ENCODE data around the gene FUBP1. TPM values are rescaled to one million over a fixed set of nuclear protein-coding genes. Genes with fewer than 3 reads are reported as not detected.
"Not testable (repeated sequence)": the region's sequence is repeated elsewhere in the genome, so short reads cannot be mapped to it uniquely, and the experiment has no call there.

The FUBP1 gene
- total RNA-seq, 2 donors from 2014 or later: 181 to 204 TPM

GRCh38 chr1:77948841-77949424 lies 29.9 kb downstream of the FUBP1 start:
- Mint-ChIP-seq H3K27me3 (no peaks in the 10 kb centered on the region), H3K9me3 (no peaks in the 10 kb centered on the region), H3K4me1 (ENCODE audit: low read depth in 2 of 2) (peaks cover 14 to 24% of the 10 kb centered on the region in 2 donors), H3K27ac (peak overlapping the region in 1 of 2 donors; percentile 24), H3K36me3 (peaks cover 27% of the 10 kb centered on the region), H3K4me3 (no peak overlapping the region)
- DNase-seq (ENCODE audit: low spot score) (no peak), ATAC-seq (no peak)

DNA sequence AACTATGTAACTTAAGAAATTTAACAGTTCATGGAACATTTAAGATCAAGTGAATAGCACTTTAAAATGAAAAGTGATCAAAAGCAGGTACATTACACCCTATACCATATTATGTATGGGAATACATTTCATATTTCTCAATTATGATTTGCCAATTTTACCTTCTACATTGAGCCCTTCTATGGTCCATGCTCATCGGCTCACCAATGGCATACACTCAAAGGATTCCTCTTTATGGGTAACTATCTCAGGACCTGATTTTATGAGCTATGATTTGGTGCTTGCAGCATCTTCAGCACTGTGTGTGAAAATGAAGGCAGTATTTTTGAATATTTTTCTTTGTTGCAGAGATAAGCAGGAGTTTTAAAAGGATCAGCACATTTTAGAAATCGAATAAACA lies 33.5 kb downstream of the FUBP1 start:
- Mint-ChIP-seq H3K4me3 (no peak overlapping the region), H3K36me3 (peaks cover 39% of the 10 kb centered on the region), H3K9me3 (no peaks in the 10 kb centered on the region), H3K27ac (no peak overlapping the region), H3K27me3 (no peaks in the 10 kb centered on the region), H3K4me1 (ENCODE audit: low read depth in 2 of 2) (peaks cover 17 to 30% of the 10 kb centered on the region in 2 donors)
- no peak for ATAC-seq
- no peak for DNase-seq (ENCODE audit: low spot score)

- H3K4me1 Mint-ChIP-seq (ENCODE audit: low read depth in 2 of 2): peaks cover 9 to 17% of the 10 kb centered on the region in 2 donors
Measured at GRCh38 chr1:77942400-77943140, 36.3 kb downstream of the FUBP1 start.

DNA sequence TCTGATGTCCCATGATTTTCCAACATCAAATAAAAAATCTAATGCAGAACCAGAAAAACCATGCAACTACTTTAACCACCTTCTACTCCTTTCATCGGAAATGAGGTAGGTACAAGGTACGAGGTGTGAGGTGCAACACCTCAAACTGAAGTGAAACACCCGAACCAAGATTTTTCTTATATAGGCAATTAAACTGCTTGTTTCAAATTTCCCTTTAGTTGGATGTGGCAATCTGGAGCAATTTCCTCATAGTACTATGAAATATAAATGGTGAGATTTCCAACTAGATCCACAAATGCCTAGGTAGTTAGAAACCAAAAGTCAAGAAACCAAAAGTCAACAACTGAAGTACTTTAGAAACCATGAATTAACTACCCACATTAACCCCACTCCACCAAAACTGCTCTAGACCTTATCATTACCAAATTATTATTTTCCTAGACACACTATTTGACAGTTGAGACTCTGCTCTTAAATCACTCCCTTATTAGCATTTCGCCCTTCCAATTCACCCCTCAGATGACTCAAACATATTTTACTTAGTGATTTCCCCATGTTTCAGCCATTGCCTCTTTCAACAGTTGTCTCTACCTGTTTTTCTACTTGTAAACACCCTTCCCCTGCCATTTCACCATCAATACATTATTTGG lies 37.8 kb downstream of the FUBP1 start:
- no peak overlapping the region for H3K27ac Mint-ChIP-seq
- no peaks in the 10 kb centered on the region for H3K27me3 Mint-ChIP-seq
- no peaks in the 10 kb centered on the region for H3K9me3 Mint-ChIP-seq
- peaks cover 7 to 13% of the 10 kb centered on the region in 2 donors for H3K4me1 Mint-ChIP-seq (ENCODE audit: low read depth in 2 of 2)
- no peak for ATAC-seq
- peaks cover 28% of the 10 kb centered on the region for H3K36me3 Mint-ChIP-seq
- H3K4me3 Mint-ChIP-seq: no peak overlapping the region
- no peak for DNase-seq (ENCODE audit: low spot score)

More at GRCh38 chr1:77942400-77943140, 36.3 kb downstream of the FUBP1 start:
- ATAC-seq (no peak), DNase-seq (ENCODE audit: low spot score) (no peak)
- H3K9me3 Mint-ChIP-seq: no peaks in the 10 kb centered on the region
- H3K36me3 Mint-ChIP-seq: peaks cover 32% of the 10 kb centered on the region
- peak overlapping the region; percentile 1 to 59 for H3K27ac Mint-ChIP-seq
- H3K4me3 Mint-ChIP-seq: no peak overlapping the region
- H3K27me3 Mint-ChIP-seq: no peaks in the 10 kb centered on the region

DNA sequence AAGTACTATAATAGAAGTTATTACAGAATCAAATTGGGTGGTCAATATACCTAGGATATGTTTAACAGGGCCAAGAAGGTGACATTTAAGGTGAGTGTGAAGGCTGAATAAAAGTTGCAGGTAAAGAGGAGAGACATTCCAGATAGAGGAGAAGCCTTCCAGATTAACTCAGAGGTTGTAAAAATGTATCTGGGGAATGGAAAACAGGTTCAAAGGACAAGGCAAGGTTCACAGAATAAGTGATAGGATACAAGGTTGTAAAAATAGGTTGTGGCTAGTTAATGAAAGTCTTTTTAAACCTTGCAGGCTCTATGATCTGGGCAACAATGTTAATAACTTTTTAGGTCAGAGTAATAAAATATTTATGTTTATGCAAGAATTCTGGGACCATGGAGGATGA lies 40.2 kb downstream of the FUBP1 start:
- peaks cover 18% of the 10 kb centered on the region for H3K36me3 Mint-ChIP-seq
- ATAC-seq: no peak
- DNase-seq (ENCODE audit: low spot score): no peak
- H3K27ac Mint-ChIP-seq: no peak overlapping the region
- H3K4me3 Mint-ChIP-seq: no peak overlapping the region
- H3K4me1 Mint-ChIP-seq (ENCODE audit: low read depth in 2 of 2): peaks cover 7 to 13% of the 10 kb centered on the region in 2 donors
- H3K9me3 Mint-ChIP-seq: no peaks in the 10 kb centered on the region
- H3K27me3 Mint-ChIP-seq: no peaks in the 10 kb centered on the region

- peaks cover 2 to 6% of the 10 kb centered on the region in 2 donors for H3K27me3 Mint-ChIP-seq
- H3K4me3 Mint-ChIP-seq: no peak overlapping the region
- H3K9me3 Mint-ChIP-seq: no peaks in the 10 kb centered on the region
- DNase-seq (ENCODE audit: low spot score): no peak
- no peak overlapping the region for H3K27ac Mint-ChIP-seq
- H3K4me1 Mint-ChIP-seq (ENCODE audit: low read depth in 2 of 2): peaks cover 5% of the 10 kb centered on the region in 2 donors
- no peaks in the 10 kb centered on the region for H3K36me3 Mint-ChIP-seq
- no peak for ATAC-seq
Measured at GRCh38 chr1:77929806-77930205, 49.1 kb downstream of the FUBP1 start.

GRCh38 chr1:77927414-77927813 lies 51.5 kb downstream of the FUBP1 start:
- Mint-ChIP-seq H3K36me3 (no peaks in the 10 kb centered on the region), H3K4me3 (no peak overlapping the region), H3K27me3 (peaks cover 2 to 6% of the 10 kb centered on the region in 2 donors), H3K4me1 (ENCODE audit: low read depth in 2 of 2) (peaks cover 5% of the 10 kb centered on the region in 2 donors), H3K27ac (no peak overlapping the region), H3K9me3 (no peaks in the 10 kb centered on the region)
- ATAC-seq (no peak), DNase-seq (ENCODE audit: low spot score) (no peak)

GRCh38 chr1:77926561-77927357 lies 52.1 kb downstream of the FUBP1 start:
- DNase-seq (ENCODE audit: low spot score) (no peak), ATAC-seq (no peak)
- Mint-ChIP-seq H3K4me1 (ENCODE audit: low read depth in 2 of 2) (peaks cover 5% of the 10 kb centered on the region in 2 donors), H3K9me3 (no peaks in the 10 kb centered on the region), H3K36me3 (no peaks in the 10 kb centered on the region), H3K4me3 (peak overlapping the region; percentile 79), H3K27me3 (peaks cover 2 to 6% of the 10 kb centered on the region in 2 donors), H3K27ac (peak overlapping the region in 1 of 2 donors; percentile 1)

- Mint-ChIP-seq H3K36me3 (no peaks in the 10 kb centered on the region), H3K27ac (no peak overlapping the region), H3K27me3 (peaks cover 2 to 6% of the 10 kb centered on the region in 2 donors), H3K9me3 (no peaks in the 10 kb centered on the region), H3K4me3 (peak overlapping the region; percentile 79), H3K4me1 (ENCODE audit: low read depth in 2 of 2) (peaks cover 5% of the 10 kb centered on the region in 2 donors)
- ATAC-seq (no peak), DNase-seq (ENCODE audit: low spot score) (no peak)
Measured at GRCh38 chr1:77925956-77926355, 52.9 kb downstream of the FUBP1 start.

DNA sequence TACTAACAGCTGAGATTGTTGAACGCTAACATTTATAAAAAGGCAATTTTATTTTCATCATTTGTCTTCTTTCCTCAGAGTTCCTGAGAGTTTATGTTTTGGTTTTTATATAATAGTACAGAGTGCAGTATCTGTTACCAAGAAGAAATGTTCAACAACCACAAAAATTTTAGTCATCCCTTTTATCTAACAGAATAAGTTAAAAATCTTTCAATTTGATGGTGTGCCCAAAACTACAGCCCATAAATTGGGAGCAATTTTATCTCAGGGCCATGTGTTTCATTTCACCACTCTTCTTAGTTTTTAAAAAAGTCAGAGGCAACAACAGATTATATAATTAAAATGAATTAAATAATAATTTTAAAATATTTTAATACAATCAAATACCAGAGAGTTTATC lies 53.4 kb downstream of the FUBP1 start:
- Mint-ChIP-seq H3K27ac (no peak overlapping the region), H3K4me3 (no peak overlapping the region), H3K4me1 (ENCODE audit: low read depth in 2 of 2) (peaks cover 5% of the 10 kb centered on the region in 2 donors), H3K27me3 (peaks cover 2 to 6% of the 10 kb centered on the region in 2 donors), H3K9me3 (no peaks in the 10 kb centered on the region), H3K36me3 (no peaks in the 10 kb centered on the region)
- DNase-seq (ENCODE audit: low spot score): no peak
- no peak for ATAC-seq

DNA sequence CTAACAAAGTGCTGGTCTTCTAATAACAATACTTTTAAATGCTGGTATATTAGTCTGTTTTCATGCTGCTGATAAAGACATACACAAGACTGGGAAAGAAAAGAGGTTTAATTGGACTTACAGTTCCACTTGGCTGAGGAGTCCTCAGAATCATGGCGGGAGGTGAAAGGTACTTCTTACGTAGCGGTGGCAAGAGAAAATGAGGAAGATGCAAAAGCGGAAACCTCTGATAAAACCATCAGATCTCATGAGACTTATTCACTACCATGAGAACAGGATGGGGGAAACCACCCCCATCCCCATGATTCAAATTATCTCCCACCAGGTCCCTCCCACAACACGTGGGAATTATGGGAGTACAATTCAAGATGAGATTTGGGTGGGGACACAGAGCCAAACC lies 60.0 kb downstream of the FUBP1 start:
- not testable (repeated sequence) for H3K4me1 Mint-ChIP-seq (ENCODE audit: low read depth in 2 of 2); H3K4me3 Mint-ChIP-seq; H3K27me3 Mint-ChIP-seq; ATAC-seq; H3K36me3 Mint-ChIP-seq; H3K27ac Mint-ChIP-seq; DNase-seq (ENCODE audit: low spot score); H3K9me3 Mint-ChIP-seq

DNA sequence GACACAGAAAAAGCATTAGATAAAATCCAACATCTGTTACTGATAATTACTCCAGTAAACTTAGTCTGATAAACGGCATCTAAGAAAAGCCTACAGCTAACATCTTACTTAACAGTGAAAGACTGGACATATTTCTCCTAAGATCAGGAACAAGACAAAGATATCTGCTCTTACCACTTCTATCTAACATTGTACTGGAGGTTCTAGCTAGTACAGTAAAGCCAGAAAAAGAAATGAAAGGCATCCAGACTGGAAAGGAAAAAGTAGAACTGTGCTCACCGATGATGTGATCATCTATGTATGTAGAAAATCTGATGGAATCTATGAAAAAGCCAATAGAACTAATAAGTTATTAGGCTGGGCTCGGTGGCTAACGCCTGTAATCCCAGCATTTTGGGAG lies 68.8 kb downstream of the FUBP1 start:
- no peak for ATAC-seq
- Mint-ChIP-seq H3K36me3 (no peaks in the 10 kb centered on the region), H3K4me3 (no peak overlapping the region), H3K4me1 (ENCODE audit: low read depth in 2 of 2) (no peaks in the 10 kb centered on the region), H3K27me3 (no peaks in the 10 kb centered on the region), H3K9me3 (no peaks in the 10 kb centered on the region), H3K27ac (no peak overlapping the region)
- DNase-seq (ENCODE audit: low spot score): no peak

GRCh38 chr1:77906624-77907023 lies 72.2 kb downstream of the FUBP1 start:
- H3K9me3 Mint-ChIP-seq: no peaks in the 10 kb centered on the region

More at GRCh38 chr1:77906624-77907023, 72.2 kb downstream of the FUBP1 start:
- H3K4me3 Mint-ChIP-seq: no peak overlapping the region
- no peaks in the 10 kb centered on the region for H3K36me3 Mint-ChIP-seq
- no peak for DNase-seq (ENCODE audit: low spot score)
- no peak overlapping the region for H3K27ac Mint-ChIP-seq
- no peaks in the 10 kb centered on the region for H3K4me1 Mint-ChIP-seq (ENCODE audit: low read depth in 2 of 2)
- H3K27me3 Mint-ChIP-seq: no peaks in the 10 kb centered on the region
- no peak for ATAC-seq
